B cell (primary cell): ENCODE data around the gene EIPR1. TPM values are rescaled to one million over a fixed set of nuclear protein-coding genes. Genes with fewer than 3 reads are reported as not detected.

Experiments used
- ATAC-seq: fragments of 200-7000 bp; cut with Tn5 transposase; one replicate; pipeline ENCODE4 v1.10.0; 2021; ENCODE audit warnings: low read depth, mild to moderate bottlenecking, moderate number of reproducible peaks, moderate library complexity
- CTCF ChIA-PET: fragments of 350-600 bp; sonication (Branson Sonifier 250); formaldehyde crosslinking; loops from one replicate; lab custom pipeline; 2021; ENCODE audit warnings: antibody characterized with exemption, inconsistent platforms; lab: Charles Lee
- POLR2A ChIA-PET: fragments of 350-600 bp; sonication (Branson Sonifier 250); formaldehyde crosslinking; loops from one replicate; lab custom pipeline; 2021; ENCODE audit warnings: antibody characterized with exemption; lab: Charles Lee
- DNase-seq: peaks from one replicate; pipeline ENCODE4 v3.0.0; 2013
- H2AFZ ChIP-seq: 2 replicates; pipeline ENCODE4 v1.6.1; 2012; ENCODE audit warnings: mild to moderate bottlenecking, low read depth, low read length; ENCODE audit not compliant: insufficient read depth, poor library complexity, severe bottlenecking
- H3K27ac ChIP-seq, 2 donors: 1 replicate in 1 of 2; 2 replicates in 1 of 2; pipeline ENCODE4 v1.5.1; 2012 to 2013; ENCODE audit warnings: low read length in 2 of 2, mild to moderate bottlenecking in 2 of 2, moderate library complexity in 1 of 2
- H3K27me3 ChIP-seq, 4 experiments: fragments of 200-600 bp in 1 of 4; sonication (generic) in 1 of 4; replicated peaks in 1 of 4; 1 replicate in 2 of 4; 2 replicates in 2 of 4; pipeline versions ENCODE4 v1.6.1 to v1.7.0; 2013 to 2016; ENCODE audit warnings: low read length in 3 of 4, mild to moderate bottlenecking in 2 of 4, mixed read lengths in 1 of 4, moderate library complexity in 1 of 4; ENCODE audit not compliant: insufficient read depth in 4 of 4, control insufficient read depth in 3 of 4; ENCODE audit errors: control extremely low read depth in 1 of 4
- H3K36me3 ChIP-seq, 2 experiments: replicated peaks in 1 of 2; 1 replicate in 1 of 2; 2 replicates in 1 of 2; pipeline versions ENCODE4 v1.6.1 to v1.7.1; 2013; ENCODE audit warnings: low read length in 1 of 2; ENCODE audit not compliant: insufficient read depth in 2 of 2, control insufficient read depth in 1 of 2; ENCODE audit errors: control extremely low read depth in 1 of 2, extremely low read depth in 1 of 2
- H3K4me1 ChIP-seq, 2 donors: fragments of 200-600 bp in 1 of 2; sonication (generic) in 1 of 2; 1 replicate in 1 of 2; 2 replicates in 1 of 2; pipeline versions ENCODE4 v1.5.1 to v1.6.1; 2013 to 2017; ENCODE audit warnings: low read length in 2 of 2; ENCODE audit not compliant: control insufficient read depth in 2 of 2, insufficient read depth in 2 of 2
- H3K4me2 ChIP-seq: replicated peaks from 2 replicates; pipeline ENCODE3; 2012; ENCODE audit warnings: mild to moderate bottlenecking, low read depth, low read length; ENCODE audit not compliant: poor library complexity, severe bottlenecking
- H3K4me3 ChIP-seq, 5 experiments: fragments of 200-600 bp in 1 of 5; sonication (generic) in 1 of 5; 1 replicate in 3 of 5; 2 replicates in 2 of 5; pipeline versions ENCODE4 v1.5.1 to v1.7.0; 2011 to 2016; ENCODE audit warnings: low read length in 4 of 5, mild to moderate bottlenecking in 4 of 5, low read depth in 2 of 5, control low read depth in 1 of 5, moderate library complexity in 1 of 5; ENCODE audit not compliant: insufficient read depth in 1 of 5; ENCODE audit errors: control extremely low read depth in 1 of 5, extremely low read depth in 1 of 5
- H3K79me2 ChIP-seq: fragments of 200-600 bp; sonication (generic); one replicate; pipeline ENCODE4 v1.6.0; 2016; ENCODE audit warnings: low read length; ENCODE audit not compliant: control insufficient read depth, insufficient read depth
- H3K9ac ChIP-seq: fragments of 200-600 bp; sonication (generic); 2 replicates; pipeline ENCODE4 v1.6.1; 2017; ENCODE audit warnings: mild to moderate bottlenecking, low read length, moderate library complexity
- H3K9me3 ChIP-seq, 3 donors: one replicate each; pipeline versions ENCODE4 v1.6.1 to v1.7.1; 2013; ENCODE audit warnings: low read length in 2 of 3; ENCODE audit not compliant: control insufficient read depth in 2 of 3, insufficient read depth in 1 of 3; ENCODE audit errors: control extremely low read depth in 1 of 3
- H4K20me1 ChIP-seq: 2 replicates; pipeline ENCODE4 v1.6.0; 2012; ENCODE audit warnings: mild to moderate bottlenecking, low read length; ENCODE audit not compliant: insufficient read depth, control insufficient read depth, poor library complexity, severe bottlenecking
- H3K27ac Mint-ChIP-seq: one replicate; pipeline ENCODE4 v1.8.0; 2021; ENCODE audit warnings: mixed read lengths
- H3K27me3 Mint-ChIP-seq: one replicate; pipeline ENCODE4 v1.8.0; 2021; ENCODE audit warnings: mixed read lengths
- H3K4me1 Mint-ChIP-seq: one replicate; pipeline ENCODE4 v1.8.0; 2021; ENCODE audit warnings: mixed read lengths
- H3K4me3 Mint-ChIP-seq: one replicate; pipeline ENCODE4 v1.8.0; 2021; ENCODE audit warnings: mixed read lengths
- H3K9me3 Mint-ChIP-seq: one replicate; pipeline ENCODE4 v1.8.0; 2022; ENCODE audit warnings: mixed read lengths; ENCODE audit not compliant: insufficient read depth
- EZH2 ChIP-seq: IDR thresholded peaks from 2 replicates; pipeline ENCODE4 v1.6.1; 2012; ENCODE audit warnings: borderline replicate concordance, low read depth, mild to moderate bottlenecking, moderate library complexity, low read length; ENCODE audit not compliant: insufficient read depth, poor library complexity, severe bottlenecking
- WGBS: methylation state at CpG from one replicate; pipeline ENCODE4 v1.1.5; 2013; ENCODE audit warnings: missing lambda C conversion rate; ENCODE audit not compliant: insufficient coverage; 5-methylcytosine and 5-hydroxymethylcytosine counted together
- intact Hi-C: fragments of 100-400 bp; cut with micrococcal nuclease; formaldehyde crosslinking; loops from one replicate; pipeline ENCODE4 v1.10.0; 2022
- polyA plus RNA-seq: library from polyadenylated mRNA; depleted of rRNA; stranded (reverse); fragments of >200 nt; gene quantifications from 2 replicates; pipeline ENCODE4 v1.2.3, GENCODE V29; 2012
- total RNA-seq, 2 donors: library from RNA; stranded (reverse); fragments of 120-200 nt in 1 of 2; gene quantifications; 1 replicate in 1 of 2; 2 replicates in 1 of 2; pipeline versions ENCODE4 v1.2.3 to v1.2.4, GENCODE V29; 2013 to 2022
- TF ChIP-seq, protein P1 (sequence below): fragments of 200-600 bp; IDR thresholded peaks from one replicate; pipeline ENCODE4 v1.8.0; 2022; ENCODE audit warnings: antibody characterized with exemption, mild to moderate bottlenecking

Gene EIPR1
- total and polyA plus RNA-seq, 2 donors (not counting 1 experiment from before 2014, with no cell fraction given), result 31.8 to 37.0 TPM

DNA sequence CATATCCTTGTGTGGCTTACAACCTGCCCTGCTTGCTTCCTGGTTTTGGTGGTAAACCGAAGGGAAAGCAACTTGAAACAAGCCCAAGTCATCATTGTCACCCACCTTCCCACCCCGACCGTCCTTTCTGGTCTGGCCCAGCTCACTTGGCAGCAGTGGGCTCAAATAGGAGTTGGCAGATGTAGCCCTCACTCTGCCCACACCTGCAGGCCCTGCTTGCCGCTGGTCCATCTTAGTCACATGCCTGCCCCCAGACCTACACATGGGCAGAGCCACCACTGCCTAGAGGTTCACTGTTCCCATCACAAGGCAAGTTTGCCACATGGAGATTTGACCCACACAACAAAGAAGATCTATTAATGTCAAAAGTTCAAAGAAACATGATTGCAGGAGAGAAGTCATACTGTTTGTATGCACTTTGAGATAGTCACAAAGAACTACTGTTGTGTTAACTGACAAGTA, 9.3 kb downstream of the EIPR1 start:
- 100% methylated on average over 4 of the region's 4 CpGs for WGBS
- H3K27ac Mint-ChIP-seq, result no peak overlapping the region

DNA sequence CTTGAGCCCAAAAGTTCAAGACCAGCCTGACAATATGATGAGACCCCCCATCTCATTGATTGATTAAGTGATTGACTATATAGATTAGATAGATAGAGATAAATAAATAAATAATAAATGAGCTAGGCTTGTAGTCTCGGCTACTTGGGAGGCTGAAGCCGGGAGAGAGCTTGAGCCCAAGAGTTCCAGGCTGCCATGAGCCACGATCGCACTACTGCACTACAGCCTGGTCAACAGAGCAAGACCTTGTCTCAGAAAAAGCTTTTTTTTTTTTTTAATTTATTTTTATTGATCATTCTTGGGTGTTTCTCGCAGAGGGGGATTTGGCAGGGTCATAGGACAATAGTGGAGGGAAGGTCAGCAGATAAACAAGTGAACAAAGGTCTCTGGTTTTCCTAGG, 12.4 kb downstream of the EIPR1 start:
- H3K27me3 Mint-ChIP-seq, result no peaks in the 10 kb centered on the region
- ATAC-seq (no peak), DNase-seq (no peak)
- no peak overlapping the region for H3K27ac ChIP-seq
- H3K36me3 ChIP-seq, result no peaks in the 10 kb centered on the region
- no peak overlapping the region for H2AFZ ChIP-seq
- no peak overlapping the region for H3K4me3 ChIP-seq
- ChIA-PET CTCF (interaction anchor here (0.7 to 1.0 kb wide), 2 partner anchors 14 to 95 kb away, joined by 3 to 4 read pairs; partner anchors contain the start of gene TRAPPC12), POLR2A (no interaction called here)
- peaks cover 5 to 9% of the 10 kb centered on the region in 2 donors for H3K4me1 ChIP-seq
- no CpG with 5 or more reads among the region's 5 CpGs for WGBS
- H3K27ac Mint-ChIP-seq, result no peak overlapping the region
- H3K79me2 ChIP-seq, result peaks cover 82% of the 10 kb centered on the region
- peaks cover 0 to 3% (median 0%) of the 10 kb centered on the region in 3 donors for H3K9me3 ChIP-seq
- intact Hi-C loops, result no loop called here
- H3K27me3 ChIP-seq, result no peaks in the 10 kb centered on the region
- H3K4me2 ChIP-seq, result no peak overlapping the region
- TF ChIP-seq, protein P1, sequence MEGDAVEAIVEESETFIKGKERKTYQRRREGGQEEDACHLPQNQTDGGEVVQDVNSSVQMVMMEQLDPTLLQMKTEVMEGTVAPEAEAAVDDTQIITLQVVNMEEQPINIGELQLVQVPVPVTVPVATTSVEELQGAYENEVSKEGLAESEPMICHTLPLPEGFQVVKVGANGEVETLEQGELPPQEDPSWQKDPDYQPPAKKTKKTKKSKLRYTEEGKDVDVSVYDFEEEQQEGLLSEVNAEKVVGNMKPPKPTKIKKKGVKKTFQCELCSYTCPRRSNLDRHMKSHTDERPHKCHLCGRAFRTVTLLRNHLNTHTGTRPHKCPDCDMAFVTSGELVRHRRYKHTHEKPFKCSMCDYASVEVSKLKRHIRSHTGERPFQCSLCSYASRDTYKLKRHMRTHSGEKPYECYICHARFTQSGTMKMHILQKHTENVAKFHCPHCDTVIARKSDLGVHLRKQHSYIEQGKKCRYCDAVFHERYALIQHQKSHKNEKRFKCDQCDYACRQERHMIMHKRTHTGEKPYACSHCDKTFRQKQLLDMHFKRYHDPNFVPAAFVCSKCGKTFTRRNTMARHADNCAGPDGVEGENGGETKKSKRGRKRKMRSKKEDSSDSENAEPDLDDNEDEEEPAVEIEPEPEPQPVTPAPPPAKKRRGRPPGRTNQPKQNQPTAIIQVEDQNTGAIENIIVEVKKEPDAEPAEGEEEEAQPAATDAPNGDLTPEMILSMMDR, result no peak
- no peak for TF ChIP-seq EZH2
- H4K20me1 ChIP-seq, result peaks cover 24% of the 10 kb centered on the region
- no peaks in the 10 kb centered on the region for H3K9me3 Mint-ChIP-seq
- H3K4me1 Mint-ChIP-seq, result peaks cover 32% of the 10 kb centered on the region
- no peak overlapping the region for H3K9ac ChIP-seq
- H3K4me3 Mint-ChIP-seq, result no peak overlapping the region

More for the DNA sequence above, 9.3 kb downstream of the EIPR1 start:
- Mint-ChIP-seq H3K4me3 (no peak overlapping the region), H3K27me3 (no peaks in the 10 kb centered on the region), H3K4me1 (peaks cover 8% of the 10 kb centered on the region), H3K9me3 (no peaks in the 10 kb centered on the region)
- Histone ChIP-seq H2AFZ (no peak overlapping the region), H4K20me1 (peaks cover 5% of the 10 kb centered on the region), H3K4me1 (peaks cover 0 to 5% of the 10 kb centered on the region in 2 donors), H3K4me2 (no peak overlapping the region), H3K79me2 (peaks cover 55% of the 10 kb centered on the region), H3K9ac (no peak overlapping the region), H3K36me3 (no peaks in the 10 kb centered on the region), H3K9me3 (peaks cover 0 to 3% (median 0%) of the 10 kb centered on the region in 3 donors), H3K4me3 (no peak overlapping the region), H3K27me3 (no peaks in the 10 kb centered on the region), H3K27ac (no peak overlapping the region)
- ChIA-PET CTCF (no interaction called here), POLR2A (no interaction called here)
- TF ChIP-seq, protein P1, result no peak
- no peak for TF ChIP-seq EZH2
- ATAC-seq (no peak), DNase-seq (no peak)
- intact Hi-C loops, result no loop called here
